SH-SY5Y (cell line): ENCODE results near the gene GSTA4.

Experiments used
- GATA2 ChIP-seq: IDR thresholded peaks from 2 replicates; pipeline ENCODE4 v1.6.1; 2011; ENCODE audit warnings: mild to moderate bottlenecking, low read depth, low read length
- GATA3 ChIP-seq: IDR thresholded peaks from 2 replicates; pipeline ENCODE4 v1.6.1; 2011; ENCODE audit warnings: low read depth, mild to moderate bottlenecking, low read length, moderate library complexity

GRCh38 chr6:52995913-52996645 is 995 bp upstream of the GSTA4 start:
- TF ChIP-seq GATA2 = no peak
- no peak for TF ChIP-seq GATA3
